DMS 273 (cell line): ENCODE results near the gene CLEC16A.

Experiments
- DNase-seq: peaks from one replicate; lab custom pipeline; 2025; ENCODE audit not compliant: unreplicated experiment; lab: John Stamatoyannopoulos, UW

The CLEC16A gene

GRCh38 chr16:11225677-11226549, 281.5 kb downstream of the CLEC16A start:
- DNase-seq: no peak

- no peak for DNase-seq
These were observed 285.1 kb downstream of the CLEC16A start for GRCh38 chr16:11229432-11229831.

GRCh38 chr16:11229906-11230305, 285.5 kb downstream of the CLEC16A start:
- DNase-seq: no peak

GRCh38 chr16:11231367-11231970, 287.1 kb downstream of the CLEC16A start:
- no peak for DNase-seq
